Measurements from ENCODE around the gene TTC28.

- TF ChIP-seq CTCF (IDR thresholded peaks at IDR 0.05; ENCODE audit: poor library complexity, severe bottlenecking) (no peak), POLR2AphosphoS5 (IDR thresholded peaks at IDR 0.05) (no peak)
Measured at GRCh38 chr22:28112190-28112544, 567.5 kb downstream of the TTC28 start.

All from neural cell (in vitro differentiated cells).